Metanephros (tissue), 1 donor: ENCODE data around the gene NRIP2. TPM values are rescaled to one million over a fixed set of nuclear protein-coding genes. Genes with fewer than 3 reads are reported as not detected.

Source experiments
- total RNA-seq: library from RNA; depleted of rRNA; stranded (reverse); fragments of >200 nt; gene quantifications from one replicate; pipeline ENCODE4 v1.2.3, GENCODE V29; 2014

Gene NRIP2, protein sequence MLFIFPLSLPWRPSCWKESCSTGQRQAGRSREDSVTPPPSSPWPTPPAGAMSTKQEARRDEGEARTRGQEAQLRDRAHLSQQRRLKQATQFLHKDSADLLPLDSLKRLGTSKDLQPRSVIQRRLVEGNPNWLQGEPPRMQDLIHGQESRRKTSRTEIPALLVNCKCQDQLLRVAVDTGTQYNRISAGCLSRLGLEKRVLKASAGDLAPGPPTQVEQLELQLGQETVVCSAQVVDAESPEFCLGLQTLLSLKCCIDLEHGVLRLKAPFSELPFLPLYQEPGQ
- total RNA-seq: 8.4 TPM

DNA sequence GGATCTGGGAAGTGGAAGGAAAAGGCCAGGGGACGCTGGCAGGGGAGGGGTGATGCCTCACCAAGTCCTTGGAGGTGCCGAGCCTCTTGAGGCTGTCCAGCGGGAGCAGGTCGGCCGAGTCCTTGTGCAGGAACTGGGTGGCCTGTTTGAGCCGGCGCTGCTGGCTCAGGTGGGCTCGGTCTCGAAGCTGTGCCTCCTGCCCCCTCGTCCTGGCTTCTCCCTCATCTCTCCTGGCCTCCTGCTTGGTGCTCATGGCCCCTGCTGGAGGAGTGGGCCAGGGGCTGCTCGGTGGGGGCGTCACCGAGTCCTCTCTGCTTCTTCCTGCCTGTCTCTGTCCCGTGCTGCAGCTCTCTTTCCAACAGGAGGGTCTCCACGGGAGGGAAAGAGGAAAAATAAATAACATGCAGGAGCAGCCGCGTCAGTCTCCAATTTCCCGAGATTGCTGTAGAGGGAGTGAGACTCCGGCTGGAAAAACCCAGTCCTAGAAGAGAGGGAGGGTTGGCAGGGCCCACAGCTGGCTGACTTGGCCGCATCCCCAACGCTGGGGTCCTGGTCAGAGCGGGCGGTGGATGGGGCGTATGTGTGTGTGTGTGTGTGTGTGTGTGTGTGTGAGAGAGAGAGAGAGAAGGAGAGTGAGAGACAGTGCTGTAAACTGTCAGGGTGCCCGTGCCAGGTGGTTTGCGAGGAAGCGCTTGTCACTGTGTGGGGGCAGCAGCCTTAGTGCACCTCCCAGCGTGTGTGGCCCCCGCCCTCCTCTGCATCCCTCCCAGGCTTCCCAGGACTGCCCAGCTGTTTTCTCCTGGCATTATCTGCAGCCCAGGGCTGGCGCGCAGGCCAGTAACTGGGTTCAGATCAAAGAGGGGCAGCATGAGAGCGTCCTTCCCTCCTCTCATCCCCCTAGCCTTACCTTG is at the start of gene NRIP2:
Gene NRIP2 (minus strand): TSS at position 455 of the 911 bp plus-strand sequence. CDS start 52 bp downstream, at position 403.

DNA sequence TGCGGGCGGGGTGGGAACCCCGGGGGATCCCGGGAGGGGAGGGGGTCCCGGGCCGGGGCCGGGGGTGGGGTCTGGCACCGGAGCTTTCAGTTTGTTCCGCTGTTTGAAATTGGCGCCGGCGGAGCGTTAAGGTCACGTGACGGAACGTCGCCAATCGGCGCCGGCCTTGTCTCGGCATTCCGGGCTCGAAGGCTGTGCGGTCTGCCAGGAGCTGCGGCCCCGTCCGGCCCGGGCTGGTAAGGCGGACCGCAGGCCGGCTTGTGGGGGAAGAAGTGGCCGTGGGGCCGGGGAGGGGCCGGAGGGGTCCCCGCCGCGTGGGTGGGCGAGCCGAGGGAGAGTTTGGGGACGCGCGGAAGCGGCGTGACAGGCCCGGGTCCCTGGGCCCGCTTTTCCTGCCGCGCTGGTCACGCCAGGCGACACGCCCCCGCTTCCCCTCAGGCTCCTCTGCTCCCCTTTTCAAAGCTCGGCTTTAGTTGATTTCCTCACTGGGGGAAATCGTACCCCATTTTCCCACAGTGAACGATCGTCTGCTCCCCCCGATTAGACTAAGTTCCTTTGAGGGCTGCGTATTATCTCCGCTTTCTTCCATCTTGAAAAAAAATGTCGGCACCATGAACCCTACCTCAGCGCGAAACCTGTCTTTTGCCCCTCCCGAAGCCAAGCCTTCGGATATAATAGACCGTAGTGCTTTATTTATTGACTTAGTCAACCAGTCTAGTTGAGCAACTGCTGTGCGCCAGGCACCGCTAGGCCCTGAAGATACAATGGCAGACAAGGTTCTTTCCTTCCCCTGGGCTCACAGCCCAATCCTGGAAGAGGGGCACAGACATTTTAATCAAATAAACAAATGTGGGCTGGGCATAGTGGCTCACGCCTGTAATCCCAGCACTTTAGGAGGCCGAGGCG is 42.5 kb upstream of the NRIP2 start, which contains the start of the genes FOXM1 and RHNO1:
Gene FOXM1 (minus strand): TSS at position 128 of the 906 bp plus-strand sequence. CDS start 2,696 bp downstream, outside the sequence.
Gene RHNO1 (plus strand): TSS at position 177 of the 906 bp plus-strand sequence. CDS start 8,144 bp downstream, outside the sequence.

DNA sequence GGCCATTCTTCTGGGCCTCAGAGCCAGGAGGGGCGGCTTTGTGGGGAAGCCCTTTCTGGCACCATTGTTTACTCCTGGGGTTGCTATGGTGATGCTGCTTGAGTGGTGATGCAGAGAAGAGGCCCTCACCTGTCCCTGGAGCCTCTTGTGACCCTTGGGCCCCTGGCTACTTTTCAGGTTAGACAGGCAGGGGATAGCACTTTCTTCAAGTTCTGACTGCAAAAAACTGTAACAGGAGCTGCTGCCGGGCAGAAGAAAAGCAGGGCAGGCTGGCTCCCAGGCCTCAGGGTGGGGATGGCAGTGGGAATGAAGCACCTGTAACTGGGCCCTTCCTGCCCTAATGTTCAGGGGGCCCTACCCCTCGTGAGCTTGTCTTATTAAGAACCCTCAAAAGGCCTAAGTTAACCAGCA is 22.2 kb upstream of the NRIP2 start, which contains the start of gene TEX52:
Gene TEX52 (minus strand): TSS at position 19 of the 411 bp plus-strand sequence. CDS start 13 bp downstream, at position 6.

DNA sequence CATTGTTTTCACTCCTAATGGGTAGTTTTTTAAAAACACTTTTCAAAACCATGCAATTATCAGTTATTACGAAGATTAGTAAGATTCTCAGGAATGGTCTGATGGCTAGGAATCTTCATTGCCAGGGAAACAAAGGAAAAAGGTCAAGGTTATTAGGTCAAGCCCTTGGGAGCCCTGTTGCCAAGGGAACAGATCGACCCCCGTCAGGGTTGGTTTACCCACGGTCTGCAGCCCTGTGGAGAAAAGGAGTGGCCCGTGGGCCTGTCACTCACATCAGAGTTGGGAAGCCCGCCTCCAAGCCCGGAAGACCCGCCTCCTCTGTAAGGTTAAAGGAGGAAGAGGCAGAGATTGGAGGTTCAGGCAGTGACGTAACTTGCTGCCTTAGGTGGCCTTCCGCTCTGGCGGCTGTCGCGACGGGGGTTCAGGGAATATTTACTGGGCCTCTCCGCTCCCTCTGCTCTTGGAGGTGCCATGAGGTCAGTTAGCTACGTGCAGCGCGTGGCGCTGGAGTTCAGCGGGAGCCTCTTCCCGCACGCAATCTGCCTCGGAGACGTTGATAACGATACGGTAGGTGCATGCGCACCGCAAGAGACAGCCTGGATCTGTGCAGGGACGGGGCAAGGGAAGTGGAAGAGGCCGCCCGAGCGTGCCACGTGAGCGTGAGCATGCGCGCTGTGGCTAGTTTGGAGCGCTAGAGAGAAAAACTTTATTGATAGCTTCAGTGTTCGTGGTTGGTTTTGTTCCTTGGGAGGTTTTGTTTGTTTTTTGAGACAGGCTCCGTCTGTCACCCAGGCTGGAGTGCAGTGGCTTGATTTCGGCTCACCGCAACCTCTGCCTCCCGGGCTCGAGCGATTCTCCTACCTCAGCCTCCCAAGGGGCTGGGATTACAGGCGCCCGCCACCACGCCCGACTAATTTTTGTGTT is 22.3 kb downstream of the NRIP2 start, which contains the start of gene ITFG2:
Gene ITFG2 (plus strand): TSS at position 379 of the 924 bp plus-strand sequence. CDS start 93 bp downstream, at position 472.

DNA sequence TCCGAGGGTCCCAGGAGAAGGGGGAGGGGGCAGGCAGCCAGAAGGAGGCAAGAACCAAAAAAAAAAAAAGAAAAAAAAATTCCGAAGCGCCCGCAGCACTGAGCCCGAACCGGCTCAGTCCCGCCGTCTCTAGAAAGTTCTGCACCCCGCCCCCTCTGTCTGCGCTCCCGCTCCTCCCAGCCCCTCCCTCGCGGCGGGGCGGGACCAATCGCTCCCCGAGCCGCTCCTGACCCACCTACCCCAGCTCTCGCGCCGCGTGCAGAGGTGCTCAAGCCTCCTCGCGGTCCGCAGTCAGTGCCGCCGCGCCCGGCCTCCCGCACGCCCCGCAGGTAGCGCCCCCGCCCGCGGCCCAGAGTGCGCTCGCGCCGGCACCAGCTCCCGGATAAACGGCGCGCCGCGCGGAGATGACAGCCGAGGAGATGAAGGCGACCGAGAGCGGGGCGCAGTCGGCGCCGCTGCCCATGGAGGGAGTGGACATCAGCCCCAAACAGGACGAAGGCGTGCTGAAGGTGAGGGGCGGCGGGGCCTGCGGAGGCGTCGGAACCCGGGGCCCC is 40.0 kb downstream of the NRIP2 start, which contains the start of gene FKBP4:
Gene FKBP4 (plus strand): TSS at position 235 of the 554 bp plus-strand sequence. CDS start 170 bp downstream, at position 405.

Other genes with a start within 250 kb of the NRIP2 start
- gene FKBP4, start 40.1 kb downstream of the NRIP2 start, total RNA-seq: 95.3 TPM
- 46.2 TPM for gene ITFG2, start 22.4 kb downstream of the NRIP2 start, total RNA-seq
- gene TEX52, start 22.0 kb upstream of the NRIP2 start, total RNA-seq: not detected
- gene FOXM1, start 42.1 kb upstream of the NRIP2 start, total RNA-seq: 11.0 TPM
- gene RHNO1, start 42.2 kb upstream of the NRIP2 start, total RNA-seq: 21.3 TPM
- gene TULP3, start 55.9 kb upstream of the NRIP2 start, total RNA-seq: 18.5 TPM
- 18.3 TPM for gene TEAD4, start 124.4 kb upstream of the NRIP2 start, total RNA-seq
- gene TSPAN9, start 242.3 kb upstream of the NRIP2 start, total RNA-seq: 94.7 TPM